Transverse colon (tissue), 4 donors: ENCODE measurements around the gene SFXN5.

ENCODE experiments used
- CTCF ChIP-seq, 5 experiments: fragments of 200-600 bp in 3 of 5; fragments of 450-650 bp in 2 of 5; sonication (generic) in 3 of 5; IDR thresholded peaks; 1 replicate in 2 of 5; 2 replicates in 3 of 5; pipeline ENCODE4 v1.5.1; 2016 to 2017; ENCODE audit warnings: antibody characterized with exemption in 5 of 5, inconsistent platforms in 3 of 5, mild to moderate bottlenecking in 2 of 5, moderate library complexity in 1 of 5
- EP300 ChIP-seq: sonication (generic); formaldehyde crosslinking; IDR thresholded peaks from one replicate; pipeline ENCODE4 v1.6.1; 2017; ENCODE audit warnings: antibody characterized with exemption, low read depth
- POLR2A ChIP-seq: fragments of 450-650 bp; IDR thresholded peaks from one replicate; pipeline ENCODE4 v1.6.1; 2016; ENCODE audit warnings: antibody characterized with exemption, mild to moderate bottlenecking, moderate library complexity
- POLR2AphosphoS5 ChIP-seq, 3 donors: sonication (generic); formaldehyde crosslinking; IDR thresholded peaks; one replicate each; pipeline ENCODE4 v1.6.1; 2016; ENCODE audit warnings: antibody characterized with exemption in 3 of 3

- TF ChIP-seq CTCF (IDR thresholded peaks at IDR 0.05) (no peak), POLR2AphosphoS5 (IDR thresholded peaks at IDR 0.05) (no peak), POLR2A (no peak), EP300 (no peak)
These were observed 87.9 kb downstream of the SFXN5 start for GRCh38 chr2:72983500-72984161.
